Neural cell (in vitro differentiated cells): ENCODE data around the gene RPL18.

ENCODE experiments used
- EP300 ChIP-seq: fragments of 450-650 bp; conservative IDR thresholded peaks from 2 replicates; pipeline ENCODE4 v1.6.1; 2014; ENCODE audit warnings: antibody characterized with exemption, mild to moderate bottlenecking, moderate library complexity; ENCODE audit not compliant: poor library complexity, severe bottlenecking
- EZH2 ChIP-seq: fragments of 200-600, 300-800 bp; shearing (Covaris generic), sonication (generic); IDR thresholded peaks from 2 replicates; pipeline ENCODE4 v1.6.1; 2014; ENCODE audit warnings: antibody characterized with exemption, low read length, borderline replicate concordance, mild to moderate bottlenecking; ENCODE audit not compliant: insufficient read depth, poor library complexity, severe bottlenecking
- TAF1 ChIP-seq: IDR thresholded peaks from 2 replicates; pipeline ENCODE4 v1.6.1; 2012; ENCODE audit warnings: low read depth
- TF ChIP-seq, protein P1 (sequence below): IDR thresholded peaks from 2 replicates; pipeline ENCODE4 v1.6.1; 2012; ENCODE audit warnings: borderline replicate concordance
- TF ChIP-seq, protein P2 (sequence below): fragments of 450-650 bp; IDR thresholded peaks from 2 replicates; pipeline ENCODE4 v1.5.1; 2014; ENCODE audit warnings: antibody characterized with exemption, mild to moderate bottlenecking, moderate library complexity; ENCODE audit not compliant: poor library complexity, severe bottlenecking

DNA sequence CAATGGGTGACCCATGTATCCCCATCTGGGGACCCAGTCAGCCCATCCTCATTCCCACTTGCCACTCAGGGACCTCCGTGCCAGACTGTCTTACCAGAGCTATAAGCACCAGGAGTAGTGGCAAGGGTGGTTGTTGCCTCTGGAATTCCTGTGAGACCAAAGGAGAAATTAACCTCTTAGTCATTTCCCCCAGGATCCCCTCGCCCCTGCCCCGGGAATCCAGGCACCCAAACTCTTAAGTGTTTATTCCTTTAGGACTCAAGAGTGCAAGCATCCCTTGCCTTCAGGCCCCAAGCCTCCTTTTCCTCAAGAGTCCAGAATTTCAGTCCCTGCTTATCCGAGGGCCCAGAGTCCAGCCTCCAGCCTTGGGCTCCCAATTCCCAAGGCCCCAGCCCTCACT is 44.7 kb upstream of the RPL18 start:
- TF ChIP-seq EP300 (no peak), EZH2 (no peak), TAF1 (no peak)
- TF ChIP-seq, protein P1, sequence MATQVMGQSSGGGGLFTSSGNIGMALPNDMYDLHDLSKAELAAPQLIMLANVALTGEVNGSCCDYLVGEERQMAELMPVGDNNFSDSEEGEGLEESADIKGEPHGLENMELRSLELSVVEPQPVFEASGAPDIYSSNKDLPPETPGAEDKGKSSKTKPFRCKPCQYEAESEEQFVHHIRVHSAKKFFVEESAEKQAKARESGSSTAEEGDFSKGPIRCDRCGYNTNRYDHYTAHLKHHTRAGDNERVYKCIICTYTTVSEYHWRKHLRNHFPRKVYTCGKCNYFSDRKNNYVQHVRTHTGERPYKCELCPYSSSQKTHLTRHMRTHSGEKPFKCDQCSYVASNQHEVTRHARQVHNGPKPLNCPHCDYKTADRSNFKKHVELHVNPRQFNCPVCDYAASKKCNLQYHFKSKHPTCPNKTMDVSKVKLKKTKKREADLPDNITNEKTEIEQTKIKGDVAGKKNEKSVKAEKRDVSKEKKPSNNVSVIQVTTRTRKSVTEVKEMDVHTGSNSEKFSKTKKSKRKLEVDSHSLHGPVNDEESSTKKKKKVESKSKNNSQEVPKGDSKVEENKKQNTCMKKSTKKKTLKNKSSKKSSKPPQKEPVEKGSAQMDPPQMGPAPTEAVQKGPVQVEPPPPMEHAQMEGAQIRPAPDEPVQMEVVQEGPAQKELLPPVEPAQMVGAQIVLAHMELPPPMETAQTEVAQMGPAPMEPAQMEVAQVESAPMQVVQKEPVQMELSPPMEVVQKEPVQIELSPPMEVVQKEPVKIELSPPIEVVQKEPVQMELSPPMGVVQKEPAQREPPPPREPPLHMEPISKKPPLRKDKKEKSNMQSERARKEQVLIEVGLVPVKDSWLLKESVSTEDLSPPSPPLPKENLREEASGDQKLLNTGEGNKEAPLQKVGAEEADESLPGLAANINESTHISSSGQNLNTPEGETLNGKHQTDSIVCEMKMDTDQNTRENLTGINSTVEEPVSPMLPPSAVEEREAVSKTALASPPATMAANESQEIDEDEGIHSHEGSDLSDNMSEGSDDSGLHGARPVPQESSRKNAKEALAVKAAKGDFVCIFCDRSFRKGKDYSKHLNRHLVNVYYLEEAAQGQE = no peak
- TF ChIP-seq, protein P2, sequence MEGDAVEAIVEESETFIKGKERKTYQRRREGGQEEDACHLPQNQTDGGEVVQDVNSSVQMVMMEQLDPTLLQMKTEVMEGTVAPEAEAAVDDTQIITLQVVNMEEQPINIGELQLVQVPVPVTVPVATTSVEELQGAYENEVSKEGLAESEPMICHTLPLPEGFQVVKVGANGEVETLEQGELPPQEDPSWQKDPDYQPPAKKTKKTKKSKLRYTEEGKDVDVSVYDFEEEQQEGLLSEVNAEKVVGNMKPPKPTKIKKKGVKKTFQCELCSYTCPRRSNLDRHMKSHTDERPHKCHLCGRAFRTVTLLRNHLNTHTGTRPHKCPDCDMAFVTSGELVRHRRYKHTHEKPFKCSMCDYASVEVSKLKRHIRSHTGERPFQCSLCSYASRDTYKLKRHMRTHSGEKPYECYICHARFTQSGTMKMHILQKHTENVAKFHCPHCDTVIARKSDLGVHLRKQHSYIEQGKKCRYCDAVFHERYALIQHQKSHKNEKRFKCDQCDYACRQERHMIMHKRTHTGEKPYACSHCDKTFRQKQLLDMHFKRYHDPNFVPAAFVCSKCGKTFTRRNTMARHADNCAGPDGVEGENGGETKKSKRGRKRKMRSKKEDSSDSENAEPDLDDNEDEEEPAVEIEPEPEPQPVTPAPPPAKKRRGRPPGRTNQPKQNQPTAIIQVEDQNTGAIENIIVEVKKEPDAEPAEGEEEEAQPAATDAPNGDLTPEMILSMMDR = no peak
